Measurements from ENCODE around the gene PRELID3B. TPM values are rescaled to one million over a fixed set of nuclear protein-coding genes. Genes with fewer than 3 reads are reported as not detected.

The PRELID3B gene
- 74.2 and 82.7 TPM in 2 replicates for total RNA-seq

DNA sequence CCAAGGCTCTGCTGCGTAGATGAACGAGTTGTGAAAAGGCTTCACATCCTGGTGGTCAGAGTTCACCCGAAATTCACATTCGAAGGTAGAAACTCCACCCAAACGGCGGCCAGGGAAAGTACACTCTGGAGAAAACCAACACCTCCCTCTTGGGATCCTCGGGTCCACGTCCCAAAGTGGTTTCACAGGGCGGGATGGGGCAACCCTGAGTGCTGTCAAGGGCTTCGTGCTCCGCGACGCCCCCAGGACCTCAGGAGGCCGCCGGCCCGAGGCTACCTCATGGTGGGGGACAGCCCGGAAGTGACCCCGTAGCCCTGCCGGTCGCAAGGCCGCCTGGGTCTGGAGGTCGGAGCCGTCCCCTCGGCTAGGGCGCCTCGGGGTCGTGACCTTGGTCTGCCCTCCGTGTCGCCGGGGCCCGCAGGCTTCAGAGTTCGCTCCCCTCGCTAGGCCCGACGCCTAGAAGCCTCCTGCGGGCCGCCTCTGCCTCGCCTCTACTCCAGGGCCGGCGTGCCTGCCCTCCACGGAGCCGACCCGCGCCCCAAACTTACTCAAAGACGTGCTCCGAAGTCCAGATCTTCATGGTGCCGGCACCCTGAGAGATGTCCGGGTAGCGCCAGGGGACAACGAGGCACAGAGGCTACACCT, at the start of gene PRELID3B:
PRELID3B (minus strand) TSS at position 636 of the 645 bp plus-strand sequence; CDS start at position 580, 56 bp downstream.

DNA sequence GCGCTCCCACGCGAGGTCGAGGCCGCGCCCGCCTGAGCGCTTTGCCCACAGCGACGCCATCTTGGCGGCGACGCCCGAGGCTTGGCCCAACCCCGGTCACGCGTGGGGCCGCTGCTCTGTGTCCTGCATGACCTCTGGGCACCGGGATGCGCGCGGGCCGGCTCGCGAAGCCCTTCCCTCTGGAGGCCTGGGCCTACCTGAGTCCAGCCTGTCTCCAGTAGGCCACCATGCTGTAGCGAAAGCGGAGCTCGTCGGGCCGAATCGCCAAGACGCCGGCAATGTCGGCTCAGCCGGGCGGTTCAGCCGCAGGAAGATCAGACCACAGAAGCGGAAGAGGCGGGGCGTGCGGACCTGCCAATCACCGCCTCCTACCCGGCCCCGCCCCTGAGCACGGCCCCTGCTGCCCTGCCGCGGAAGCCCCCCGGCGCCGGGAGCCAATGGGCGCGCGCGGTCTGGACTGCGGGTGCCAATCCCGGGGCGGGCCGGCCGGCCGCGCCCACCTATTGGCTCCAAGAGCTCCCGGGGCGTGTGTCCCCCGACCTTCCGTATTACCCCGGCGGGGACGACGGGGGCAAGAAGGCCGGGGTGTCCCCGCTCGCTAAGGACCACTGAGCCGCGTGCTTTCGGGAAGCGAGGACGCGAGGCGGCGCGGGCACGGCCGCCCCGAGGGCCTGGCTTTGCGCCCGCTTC, 10.4 kb downstream of the PRELID3B start, which contains the start of gene ATP5F1E:
ATP5F1E (minus strand) TSS at position 313 of the 690 bp plus-strand sequence; CDS start at position 229, 84 bp downstream.

DNA sequence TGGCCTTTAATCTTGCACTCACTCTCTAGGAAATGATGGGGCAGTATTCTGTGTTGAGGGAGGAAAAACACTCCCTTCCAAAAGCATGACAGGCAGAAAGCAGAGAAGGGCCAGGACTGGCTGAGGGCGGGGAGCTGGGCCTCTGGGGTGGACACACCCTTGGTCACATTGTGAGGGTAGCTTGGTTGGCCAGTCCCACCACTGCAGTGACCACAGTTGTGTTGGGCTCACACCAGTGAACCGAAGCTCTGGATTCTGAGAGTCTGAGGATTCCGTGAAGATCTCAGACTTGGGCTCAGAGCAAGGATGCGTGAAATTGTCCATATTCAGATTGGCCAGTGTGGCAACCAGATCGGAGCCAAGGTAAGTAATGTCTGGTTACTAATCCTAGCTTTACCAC, 23.4 kb downstream of the PRELID3B start, which contains the start of gene TUBB1:
TUBB1 (plus strand) TSS at position 213 of the 400 bp plus-strand sequence; CDS start at position 307, 94 bp downstream.

DNA sequence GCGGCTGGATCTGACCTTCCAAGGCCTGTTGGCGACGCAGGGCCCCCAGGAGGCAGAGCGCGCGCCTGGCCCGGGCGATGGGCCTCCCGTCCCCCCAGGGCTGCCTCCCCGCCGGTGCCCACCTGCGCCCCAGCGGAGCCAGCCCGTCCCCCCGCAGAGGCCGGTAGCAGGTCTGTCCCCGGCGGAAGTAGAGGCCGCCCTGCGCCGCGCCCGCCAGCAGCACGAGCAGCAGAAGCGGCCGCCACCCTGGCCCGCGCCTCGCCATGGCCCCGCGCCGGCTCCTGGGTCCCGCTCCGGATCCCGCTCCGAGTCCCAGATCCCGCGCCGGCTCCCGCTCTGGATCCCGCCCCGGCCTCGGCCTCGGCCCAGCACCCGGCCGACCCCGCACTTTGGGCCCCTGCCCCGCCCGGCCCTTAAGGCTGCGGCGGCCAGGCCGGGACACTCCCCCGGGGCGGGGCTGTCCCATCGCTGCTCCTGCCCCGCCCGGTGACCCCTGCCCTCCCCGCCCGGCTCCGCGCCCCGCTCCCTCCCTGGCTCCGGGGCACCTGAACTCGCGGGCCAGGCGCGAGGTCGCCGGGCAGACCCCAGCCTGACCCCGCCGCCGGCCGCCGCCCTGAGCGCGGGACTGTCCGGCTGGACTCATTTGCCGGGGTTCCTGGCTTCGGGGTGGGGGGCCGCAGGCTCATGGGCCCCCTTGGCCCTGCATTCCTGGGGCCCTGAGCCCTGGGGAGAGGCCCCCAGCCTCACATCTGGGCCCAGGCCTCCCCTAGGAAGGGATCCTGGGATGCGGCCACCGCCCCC, 35.5 kb downstream of the PRELID3B start, which contains the start of gene CTSZ:
CTSZ (minus strand) TSS at position 391 of the 801 bp plus-strand sequence; CDS start at position 265, 126 bp downstream.

Other genes starting within 250 kb of the PRELID3B start
- gene GNAS-AS1, start 191.9 kb downstream of the PRELID3B start, total RNA-seq, result 1.1 and 2.0 TPM in 2 replicates
- gene GNAS, start 190.1 kb downstream of the PRELID3B start, total RNA-seq, result 235 and 334 TPM in 2 replicates
- 42.3 and 65.7 TPM in 2 replicates for gene NELFCD, start 61.5 kb downstream of the PRELID3B start, total RNA-seq
- 67.1 and 84.9 TPM in 2 replicates for gene CTSZ, start 35.5 kb downstream of the PRELID3B start, total RNA-seq
- under 0.01 TPM in 1 of 2 replicates, not detected in the other for gene TUBB1, start 23.4 kb downstream of the PRELID3B start, total RNA-seq
- 16.2 and 23.1 TPM in 2 replicates for gene ATP5F1E, start 10.5 kb downstream of the PRELID3B start, total RNA-seq
- gene ZNF831, start 121.0 kb upstream of the PRELID3B start, total RNA-seq, result not detected in 2 replicates